Upper lobe of left lung (tissue), 4 donors: ENCODE results near the gene ANKRD49.

Experiments used
- POLR2A ChIP-seq, 4 donors: fragments of 450-650 bp; IDR thresholded peaks; one replicate each; pipeline ENCODE4 v1.5.1; 2016 to 2017; ENCODE audit warnings: antibody characterized with exemption in 4 of 4, mild to moderate bottlenecking in 2 of 4
- POLR2AphosphoS5 ChIP-seq, 2 donors: sonication (generic); formaldehyde crosslinking; IDR thresholded peaks; one replicate each; pipeline ENCODE4 v1.5.1; 2017; ENCODE audit warnings: antibody characterized with exemption in 2 of 2
- TF ChIP-seq, protein P1 (sequence below), 6 experiments: fragments of 450-650 bp in 4 of 6; fragments of 200-600 bp in 2 of 6; sonication (generic) in 2 of 6; IDR thresholded peaks; one replicate each; pipeline ENCODE4 v1.5.1; 2016 to 2019; ENCODE audit warnings: antibody characterized with exemption in 6 of 6

DNA sequence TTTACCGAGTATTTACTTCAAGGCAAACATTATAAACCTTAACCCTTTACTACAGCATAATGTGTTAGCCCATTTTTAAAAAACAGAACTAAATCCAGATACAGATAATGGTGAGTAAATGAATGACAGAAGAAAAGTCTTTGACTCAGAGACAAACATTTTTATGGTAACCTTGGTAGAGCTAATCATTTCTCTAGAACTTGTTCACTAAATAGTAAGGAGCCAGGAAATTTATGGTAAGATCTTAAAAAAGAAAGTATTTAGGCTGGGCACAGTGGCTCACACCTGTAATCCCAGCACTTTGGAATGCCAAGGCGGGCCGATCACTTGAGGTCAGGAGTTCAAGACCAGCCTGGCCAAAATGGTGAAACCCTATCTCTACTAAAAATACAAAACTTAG, 38.4 kb downstream of the ANKRD49 start:
- TF ChIP-seq POLR2AphosphoS5 (IDR thresholded peaks at IDR 0.05), result no peak
- TF ChIP-seq, protein P1, sequence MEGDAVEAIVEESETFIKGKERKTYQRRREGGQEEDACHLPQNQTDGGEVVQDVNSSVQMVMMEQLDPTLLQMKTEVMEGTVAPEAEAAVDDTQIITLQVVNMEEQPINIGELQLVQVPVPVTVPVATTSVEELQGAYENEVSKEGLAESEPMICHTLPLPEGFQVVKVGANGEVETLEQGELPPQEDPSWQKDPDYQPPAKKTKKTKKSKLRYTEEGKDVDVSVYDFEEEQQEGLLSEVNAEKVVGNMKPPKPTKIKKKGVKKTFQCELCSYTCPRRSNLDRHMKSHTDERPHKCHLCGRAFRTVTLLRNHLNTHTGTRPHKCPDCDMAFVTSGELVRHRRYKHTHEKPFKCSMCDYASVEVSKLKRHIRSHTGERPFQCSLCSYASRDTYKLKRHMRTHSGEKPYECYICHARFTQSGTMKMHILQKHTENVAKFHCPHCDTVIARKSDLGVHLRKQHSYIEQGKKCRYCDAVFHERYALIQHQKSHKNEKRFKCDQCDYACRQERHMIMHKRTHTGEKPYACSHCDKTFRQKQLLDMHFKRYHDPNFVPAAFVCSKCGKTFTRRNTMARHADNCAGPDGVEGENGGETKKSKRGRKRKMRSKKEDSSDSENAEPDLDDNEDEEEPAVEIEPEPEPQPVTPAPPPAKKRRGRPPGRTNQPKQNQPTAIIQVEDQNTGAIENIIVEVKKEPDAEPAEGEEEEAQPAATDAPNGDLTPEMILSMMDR (IDR thresholded peaks at IDR 0.05), result no peak
- no peak for TF ChIP-seq POLR2A (IDR thresholded peaks at IDR 0.05)
